HEK293 (cell line): ENCODE results near the gene GRAMD4.

Experiments
- CTCF ChIA-PET: fragments of 350-600 bp; formaldehyde crosslinking; extraction: SDS; loops from one replicate; lab custom pipeline; 2021; ENCODE audit warnings: antibody characterized with exemption; lab: Yijun Ruan, JAX
- POLR2A ChIA-PET: fragments of 300-600 bp; formaldehyde crosslinking; extraction: SDS; loops from one replicate; lab custom pipeline; 2020; ENCODE audit warnings: antibody characterized with exemption, inconsistent platforms; lab: Yijun Ruan, JAX
- H3K27ac ChIP-seq: fragments of 200-500 bp; sonication (Bioruptor generic); 2 replicates; pipeline ENCODE4 v1.5.1; 2014; ENCODE audit warnings: low read depth, low read length, control low read depth, inconsistent platforms; ENCODE audit errors: extremely low read depth
- H3K36me3 ChIP-seq, 2 experiments: fragments of 200-500 bp in 1 of 2; sonication (Bioruptor generic) in 1 of 2; 1 replicate in 1 of 2; 2 replicates in 1 of 2; pipeline ENCODE4 v1.5.1; 2014 to 2017; ENCODE audit warnings: inconsistent platforms in 2 of 2, low read length in 2 of 2; ENCODE audit not compliant: control insufficient read depth in 2 of 2, insufficient read depth in 1 of 2
- H3K4me1 ChIP-seq: fragments of 200-500 bp; sonication (Bioruptor generic); 2 replicates; pipeline ENCODE4 v1.5.1; 2014; ENCODE audit warnings: mild to moderate bottlenecking, low read length, inconsistent platforms; ENCODE audit not compliant: control insufficient read depth, insufficient read depth
- H3K4me3 ChIP-seq: 2 replicates; pipeline ENCODE4 v1.5.1; 2011; ENCODE audit warnings: low read depth, mild to moderate bottlenecking, control low read depth, low read length, moderate library complexity
- H3K9me3 ChIP-seq: fragments of 200-500 bp; sonication (Bioruptor generic); 2 replicates; pipeline ENCODE4 v1.5.1; 2014; ENCODE audit warnings: low read depth, low read length, inconsistent platforms; ENCODE audit not compliant: control insufficient read depth, insufficient read depth
- ATF2 ChIP-seq: fragments of 450-650 bp; formaldehyde crosslinking; IDR thresholded peaks from 2 replicates; pipeline ENCODE4 v1.5.1; 2016; ENCODE audit warnings: missing biosample characterization, missing genetic modification characterization, low read depth
- GLIS1 ChIP-seq: fragments of 450-650 bp; formaldehyde crosslinking; IDR thresholded peaks from 2 replicates; pipeline ENCODE4 v1.5.1; 2016; ENCODE audit warnings: missing biosample characterization, missing genetic modification characterization
- PRDM10 ChIP-seq: fragments of 450-650 bp; formaldehyde crosslinking; IDR thresholded peaks from 2 replicates; pipeline ENCODE4 v1.5.1; 2016; ENCODE audit warnings: missing biosample characterization, missing genetic modification characterization
- ZBTB8A ChIP-seq: fragments of 450-650 bp; formaldehyde crosslinking; IDR thresholded peaks from 2 replicates; pipeline ENCODE4 v1.5.1; 2016; ENCODE audit warnings: missing biosample characterization, missing genetic modification characterization
- ZIC2 ChIP-seq: fragments of 450-650 bp; formaldehyde crosslinking; IDR thresholded peaks from 2 replicates; pipeline ENCODE4 v1.5.1; 2016; ENCODE audit warnings: missing biosample characterization, missing genetic modification characterization
- ZNF112 ChIP-seq: fragments of 450-650 bp; formaldehyde crosslinking; IDR thresholded peaks from 2 replicates; pipeline ENCODE4 v1.5.0; 2017; ENCODE audit warnings: missing biosample characterization, missing genetic modification characterization
- ZNF184 ChIP-seq: fragments of 450-650 bp; IDR thresholded peaks from 2 replicates; pipeline ENCODE4 v1.5.1; 2018; ENCODE audit warnings: missing biosample characterization, mild to moderate bottlenecking, missing genetic modification characterization
- ZNF341 ChIP-seq: fragments of 450-650 bp; formaldehyde crosslinking; IDR thresholded peaks from 2 replicates; pipeline ENCODE4; 2016; ENCODE audit warnings: low read depth, missing biosample characterization, missing genetic modification characterization
- ZNF37A ChIP-seq: fragments of 450-650 bp; IDR thresholded peaks from 2 replicates; pipeline ENCODE4 v1.5.1; 2018; ENCODE audit warnings: missing biosample characterization, missing genetic modification characterization
- ZNF449 ChIP-seq: fragments of 450-650 bp; formaldehyde crosslinking; IDR thresholded peaks from 2 replicates; pipeline ENCODE4 v1.5.1; 2017; ENCODE audit warnings: missing biosample characterization, mild to moderate bottlenecking, missing genetic modification characterization, moderate library complexity
- ZNF510 ChIP-seq: fragments of 450-650 bp; formaldehyde crosslinking; IDR thresholded peaks from 2 replicates; pipeline ENCODE4 v1.5.1; 2018; ENCODE audit warnings: mild to moderate bottlenecking, missing genetic modification characterization, missing biosample characterization; ENCODE audit not compliant: insufficient replicate concordance
- ZNF580 ChIP-seq: fragments of 450-650 bp; formaldehyde crosslinking; IDR thresholded peaks from 2 replicates; pipeline ENCODE4 v1.5.1; 2016; ENCODE audit warnings: missing biosample characterization, missing genetic modification characterization
- ZNF600 ChIP-seq: fragments of 450-650 bp; formaldehyde crosslinking; IDR thresholded peaks from 2 replicates; pipeline ENCODE4 v1.5.1; 2016; ENCODE audit warnings: missing biosample characterization, missing genetic modification characterization
- ZNF621 ChIP-seq: fragments of 450-650 bp; formaldehyde crosslinking; IDR thresholded peaks from 2 replicates; pipeline ENCODE4 v1.5.1; 2017; ENCODE audit warnings: missing biosample characterization, missing genetic modification characterization
- ZNF791 ChIP-seq: fragments of 450-650 bp; formaldehyde crosslinking; IDR thresholded peaks from 2 replicates; pipeline ENCODE4 v1.5.1; 2016; ENCODE audit warnings: missing biosample characterization, missing genetic modification characterization
- ZNF830 ChIP-seq: fragments of 450-650 bp; IDR thresholded peaks from 2 replicates; pipeline ENCODE4 v1.5.0; 2018; ENCODE audit warnings: missing biosample characterization, missing genetic modification characterization, low read depth, mild to moderate bottlenecking, moderate library complexity
- ZSCAN30 ChIP-seq: fragments of 450-650 bp; IDR thresholded peaks from 2 replicates; pipeline ENCODE4 v1.5.1; 2018; ENCODE audit warnings: missing biosample characterization, mild to moderate bottlenecking, missing genetic modification characterization, moderate library complexity

GRAMD4 gene

GRCh38 chr22:46651316-46651715 lies 31.1 kb downstream of the GRAMD4 start (continued):
- no peak for TF ChIP-seq ZNF449 (tag by site-specific recombination)
- no peak for TF ChIP-seq ZNF37A
- TF ChIP-seq ZNF341 (tag by site-specific recombination) = no peak
- no peak for TF ChIP-seq ZNF830 (tag by site-specific recombination)
- TF ChIP-seq ZSCAN30 (tag by site-specific recombination) = no peak
- TF ChIP-seq ZNF510 (tag by site-specific recombination) = no peak
- TF ChIP-seq ZNF621 = no peak
- TF ChIP-seq ZBTB8A (tag by site-specific recombination) = no peak
- TF ChIP-seq ZNF112 (tag by site-specific recombination) = no peak
- TF ChIP-seq ZNF791 (tag by site-specific recombination) = no peak
- TF ChIP-seq ZNF184 (tag by site-specific recombination) = no peak
- TF ChIP-seq, all 188 proteins: peak for 0

- Histone ChIP-seq H3K36me3 (no peaks in the 10 kb centered on the region), H3K9me3 (no peaks in the 10 kb centered on the region), H3K4me1 (no peaks in the 10 kb centered on the region), H3K4me3 (no peak overlapping the region), H3K27ac (no peak overlapping the region)
- ChIA-PET CTCF (interaction anchor here (0.6 to 1.1 kb wide), 2 partner anchors 88 to 146 kb away, joined by 3 to 5 read pairs; no protein-coding TSS in a partner anchor), POLR2A (no interaction called here)
- TF ChIP-seq GLIS1 (tag by site-specific recombination) (peak; percentile 58), PRDM10 (peak; percentile 68), ATF2 (tag by site-specific recombination) (peak; percentile 68), ZNF600 (tag by site-specific recombination) (no peak)
Observed at GRCh38 chr22:46652081-46652846, 32.1 kb downstream of the GRAMD4 start.

GRCh38 chr22:46652847-46653331 lies 32.7 kb downstream of the GRAMD4 start:
- H3K27ac ChIP-seq = no peak overlapping the region
- no peak overlapping the region for H3K4me3 ChIP-seq
- no peaks in the 10 kb centered on the region for H3K36me3 ChIP-seq
- TF ChIP-seq ZIC2 (tag by site-specific recombination) = peak; percentile 29
- TF ChIP-seq ZNF580 (tag by site-specific recombination) = no peak
- CTCF ChIA-PET = interaction anchor here (1.1 kb wide), 1 partner anchor 89 kb away, joined by 5 read pairs; no protein-coding TSS in a partner anchor
- no peaks in the 10 kb centered on the region for H3K9me3 ChIP-seq
- POLR2A ChIA-PET = no interaction called here
- no peaks in the 10 kb centered on the region for H3K4me1 ChIP-seq
